ENCODE results near the gene VIPR1. TPM values are rescaled to one million over a fixed set of nuclear protein-coding genes. Genes with fewer than 3 reads are reported as not detected.

VIPR1 gene
- total and polyA plus RNA-seq, 2 donors from 2014 or later, result 4.9 to 5.3 TPM

GRCh38 chr3:42581709-42582473, 79.4 kb downstream of the VIPR1 start, which contains the start of gene SEC22C:
SEC22C (minus strand) TSS chr3:42581967; CDS start chr3:42569046, 12,921 bp downstream.
- no peak for FAIRE-seq
- no peaks in the 10 kb centered on the region for H3K9me3 ChIP-seq (ENCODE audit: control insufficient read depth in 2 of 3, insufficient read depth in 1 of 3, low read length in 3 of 3)
- peaks cover 0 to 2% (median 0%) of the 10 kb centered on the region in 3 donors for H3K36me3 ChIP-seq (ENCODE audit: control insufficient read depth in 2 of 3, insufficient read depth in 3 of 3, low read length in 3 of 3)
- peak within 1 kb of the TSS; percentile 63 to 79 (median 74) for H3K9ac ChIP-seq (ENCODE audit: low read length in 3 of 3)
- H3K27ac ChIP-seq (ENCODE audit: low read depth in 2 of 2, low read length in 2 of 2), result peak within 1 kb of the TSS; percentile 85 to 88
- H3K4me1 ChIP-seq (ENCODE audit: control insufficient read depth in 2 of 3, insufficient read depth in 2 of 3, low read depth in 1 of 3, low read length in 3 of 3), result peaks cover 0 to 8% (median 0%) of the 10 kb centered on the region in 3 donors
- TF ChIP-seq, protein P1, sequence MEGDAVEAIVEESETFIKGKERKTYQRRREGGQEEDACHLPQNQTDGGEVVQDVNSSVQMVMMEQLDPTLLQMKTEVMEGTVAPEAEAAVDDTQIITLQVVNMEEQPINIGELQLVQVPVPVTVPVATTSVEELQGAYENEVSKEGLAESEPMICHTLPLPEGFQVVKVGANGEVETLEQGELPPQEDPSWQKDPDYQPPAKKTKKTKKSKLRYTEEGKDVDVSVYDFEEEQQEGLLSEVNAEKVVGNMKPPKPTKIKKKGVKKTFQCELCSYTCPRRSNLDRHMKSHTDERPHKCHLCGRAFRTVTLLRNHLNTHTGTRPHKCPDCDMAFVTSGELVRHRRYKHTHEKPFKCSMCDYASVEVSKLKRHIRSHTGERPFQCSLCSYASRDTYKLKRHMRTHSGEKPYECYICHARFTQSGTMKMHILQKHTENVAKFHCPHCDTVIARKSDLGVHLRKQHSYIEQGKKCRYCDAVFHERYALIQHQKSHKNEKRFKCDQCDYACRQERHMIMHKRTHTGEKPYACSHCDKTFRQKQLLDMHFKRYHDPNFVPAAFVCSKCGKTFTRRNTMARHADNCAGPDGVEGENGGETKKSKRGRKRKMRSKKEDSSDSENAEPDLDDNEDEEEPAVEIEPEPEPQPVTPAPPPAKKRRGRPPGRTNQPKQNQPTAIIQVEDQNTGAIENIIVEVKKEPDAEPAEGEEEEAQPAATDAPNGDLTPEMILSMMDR (IDR thresholded peaks at IDR 0.05; ENCODE audit: borderline replicate concordance, extremely low read depth, insufficient read depth), result no peak
- DNase-seq, result peak; percentile 97 to 98 (median 98)
- H3K4me3 ChIP-seq (ENCODE audit: low read length in 3 of 3), result peak within 1 kb of the TSS; percentile 80 to 87 (median 87)
- no peaks in the 10 kb centered on the region for H3K27me3 ChIP-seq (ENCODE audit: control insufficient read depth, insufficient read depth, low read length)
- intact Hi-C loops (cut with DNase I), result no loop called here

DNA sequence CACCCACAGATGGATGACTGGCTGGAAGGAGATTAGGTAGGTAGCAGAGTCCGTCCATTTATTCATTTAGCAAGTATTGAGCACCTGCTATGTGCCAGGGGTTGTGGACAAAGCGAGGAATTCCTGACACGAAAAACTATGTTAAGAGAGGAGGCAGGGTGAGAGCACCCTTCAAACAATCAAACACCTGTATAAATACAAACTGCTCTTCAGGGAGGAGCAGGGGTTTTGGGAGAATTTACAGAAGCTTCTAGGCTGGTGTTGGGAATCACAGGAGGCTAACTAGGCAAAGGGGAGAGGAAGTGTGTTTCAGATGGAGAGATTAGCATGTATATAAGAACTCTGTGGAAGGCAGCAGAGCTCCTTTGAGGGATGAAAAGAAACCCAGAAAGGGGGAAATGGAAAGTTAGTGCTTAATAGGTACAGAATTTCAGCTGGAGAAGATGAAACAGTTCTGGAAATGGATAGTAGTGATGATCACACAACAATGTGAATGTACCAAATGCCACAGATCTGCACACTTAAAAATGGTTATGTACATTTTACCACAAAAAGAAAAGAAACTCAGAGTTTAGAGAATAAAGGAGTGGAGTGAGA, 80.1 kb downstream of the VIPR1 start:
- TF ChIP-seq, protein P1 (IDR thresholded peaks at IDR 0.05; ENCODE audit: borderline replicate concordance, extremely low read depth, insufficient read depth), result no peak
- H3K27me3 ChIP-seq (ENCODE audit: control insufficient read depth, insufficient read depth, low read length), result no peaks in the 10 kb centered on the region
- FAIRE-seq, result no peak
- no peaks in the 10 kb centered on the region for H3K9me3 ChIP-seq (ENCODE audit: control insufficient read depth in 2 of 3, insufficient read depth in 1 of 3, low read length in 3 of 3)
- intact Hi-C loops (cut with DNase I), result no loop called here
- H3K4me1 ChIP-seq (ENCODE audit: control insufficient read depth in 2 of 3, insufficient read depth in 2 of 3, low read depth in 1 of 3, low read length in 3 of 3), result peaks cover 0 to 8% (median 0%) of the 10 kb centered on the region in 3 donors
- H3K9ac ChIP-seq (ENCODE audit: low read length in 3 of 3), result peak overlapping the region; percentile 61 to 79 (median 63)
- peaks cover 0 to 2% (median 0%) of the 10 kb centered on the region in 3 donors for H3K36me3 ChIP-seq (ENCODE audit: control insufficient read depth in 2 of 3, insufficient read depth in 3 of 3, low read length in 3 of 3)
- H3K27ac ChIP-seq (ENCODE audit: low read depth in 2 of 2, low read length in 2 of 2), result peak overlapping the region; percentile 85 to 88
- no peak for DNase-seq
- peak overlapping the region; percentile 80 to 87 (median 87) for H3K4me3 ChIP-seq (ENCODE audit: low read length in 3 of 3)

Other genes starting within 250 kb of the VIPR1 start
- gene CCK, start 236.5 kb upstream of the VIPR1 start, total RNA-seq, result not detected
- not detected for gene CCK, start 236.5 kb upstream of the VIPR1 start, polyA plus RNA-seq (ENCODE audit: insufficient read depth, low read depth, low replicate concordance)
- not detected for gene LYZL4, start 92.0 kb upstream of the VIPR1 start, total RNA-seq
- not detected for gene LYZL4, start 92.0 kb upstream of the VIPR1 start, polyA plus RNA-seq (ENCODE audit: insufficient read depth, low read depth, low replicate concordance)
- 43.6 TPM for gene SEC22C, start 79.3 kb downstream of the VIPR1 start, total RNA-seq
- 32.8 TPM for gene SEC22C, start 79.3 kb downstream of the VIPR1 start, polyA plus RNA-seq (ENCODE audit: insufficient read depth, low read depth, low replicate concordance)
- gene SS18L2, start 88.2 kb downstream of the VIPR1 start, total RNA-seq, result 18.8 TPM
- gene SS18L2, start 88.2 kb downstream of the VIPR1 start, polyA plus RNA-seq (ENCODE audit: insufficient read depth, low read depth, low replicate concordance), result 42.4 TPM
- gene NKTR, start 98.0 kb downstream of the VIPR1 start, total RNA-seq, result 81.1 TPM
- gene NKTR, start 98.0 kb downstream of the VIPR1 start, polyA plus RNA-seq (ENCODE audit: insufficient read depth, low read depth, low replicate concordance), result 9.2 TPM
- 26.6 TPM for gene ZBTB47, start 151.1 kb downstream of the VIPR1 start, total RNA-seq
- 7.8 TPM for gene ZBTB47, start 151.1 kb downstream of the VIPR1 start, polyA plus RNA-seq (ENCODE audit: insufficient read depth, low read depth, low replicate concordance)
- gene KLHL40, start 182.9 kb downstream of the VIPR1 start, total RNA-seq, result not detected
- gene KLHL40, start 182.9 kb downstream of the VIPR1 start, polyA plus RNA-seq (ENCODE audit: insufficient read depth, low read depth, low replicate concordance), result not detected
- gene HHATL, start 200.2 kb downstream of the VIPR1 start, total RNA-seq, result not detected
- not detected for gene HHATL, start 200.2 kb downstream of the VIPR1 start, polyA plus RNA-seq (ENCODE audit: insufficient read depth, low read depth, low replicate concordance)

Measured in kidney (tissue), 14 donors.